T-cell (primary cell): ENCODE data around the gene HES7. TPM values are rescaled to one million over a fixed set of nuclear protein-coding genes. Genes with fewer than 3 reads are reported as not detected.

Experiments
- ATAC-seq, 4 experiments: fragments of 200-7000 bp in 3 of 4; fragments of 150-1000 bp in 1 of 4; cut with Tn5 transposase; replicated peaks in 1 of 4; 1 replicate in 3 of 4; 2 replicates in 1 of 4; pipeline ENCODE4 v1.10.0; 2021; ENCODE audit warnings: moderate library complexity in 3 of 4, mild to moderate bottlenecking in 2 of 4, moderate number of reproducible peaks in 1 of 4
- CTCF ChIA-PET, 2 donors: fragments of 300-600 bp; sonication (Branson Sonifier 250); formaldehyde crosslinking; loops; one replicate each; lab custom pipeline; 2022; ENCODE audit warnings: antibody characterized with exemption in 2 of 2; lab: Charles Lee
- POLR2A ChIA-PET, 2 donors: fragments of 300-600 bp; sonication (Branson Sonifier 250); formaldehyde crosslinking; loops; one replicate each; lab custom pipeline; 2022; ENCODE audit warnings: antibody characterized with exemption in 2 of 2; lab: Charles Lee
- DNase-seq, 35 experiments: peaks; one replicate each; pipeline versions ENCODE4 v3.0.0 to v3.0.0-alpha.2; 2013 to 2023
- H3K27ac ChIP-seq: one replicate; pipeline ENCODE4 v1.5.1; 2013; ENCODE audit warnings: low read length
- H3K27me3 ChIP-seq, 2 experiments: replicated peaks in 1 of 2; 1 replicate in 1 of 2; 2 replicates in 1 of 2; pipeline versions ENCODE4 v1.6.1 to v1.7.0; 2013; ENCODE audit warnings: low read length in 1 of 2, mixed read lengths in 1 of 2; ENCODE audit not compliant: control insufficient read depth in 2 of 2, insufficient read depth in 2 of 2; ENCODE audit errors: extremely low read depth in 1 of 2
- H3K36me3 ChIP-seq, 2 donors: 1 replicate in 1 of 2; 2 replicates in 1 of 2; pipeline versions ENCODE4 v1.6.1 to v1.7.0; 2013; ENCODE audit warnings: low read length in 1 of 2; ENCODE audit not compliant: control insufficient read depth in 2 of 2, insufficient read depth in 1 of 2; ENCODE audit errors: extremely low read depth in 1 of 2
- H3K4me1 ChIP-seq, 2 experiments: 1 replicate in 1 of 2; 2 replicates in 1 of 2; pipeline versions ENCODE4 v1.6.1 to v1.7.0; 2013; ENCODE audit warnings: low read length in 2 of 2, mixed read lengths in 1 of 2; ENCODE audit not compliant: insufficient read depth in 2 of 2, control insufficient read depth in 1 of 2; ENCODE audit errors: extremely low read depth in 1 of 2
- H3K4me3 ChIP-seq, 2 donors: 1 replicate in 1 of 2; 2 replicates in 1 of 2; pipeline versions ENCODE4 v1.5.1 to v1.7.0; 2013; ENCODE audit warnings: mild to moderate bottlenecking in 2 of 2, low read length in 1 of 2, moderate library complexity in 1 of 2; ENCODE audit not compliant: control insufficient read depth in 1 of 2; ENCODE audit errors: extremely low read depth in 1 of 2
- H3K9me3 ChIP-seq: 2 replicates; pipeline ENCODE4 v1.7.0; 2013
- H3K27ac Mint-ChIP-seq, 2 donors: one replicate each; pipeline ENCODE4 v1.8.0; 2020 to 2021; ENCODE audit warnings: mild to moderate bottlenecking in 2 of 2, mixed read lengths in 2 of 2
- H3K27me3 Mint-ChIP-seq, 2 donors: one replicate each; pipeline ENCODE4 v1.8.0; 2021 to 2022; ENCODE audit warnings: mixed read lengths in 2 of 2
- H3K36me3 Mint-ChIP-seq: one replicate; pipeline ENCODE4 v1.8.0; 2021; ENCODE audit warnings: mixed read lengths
- H3K4me1 Mint-ChIP-seq, 3 donors: one replicate each; pipeline ENCODE4 v1.8.0; 2020 to 2022; ENCODE audit warnings: mixed read lengths in 3 of 3, mild to moderate bottlenecking in 1 of 3
- H3K4me3 Mint-ChIP-seq, 3 donors: one replicate each; pipeline ENCODE4 v1.8.0; 2020 to 2022; ENCODE audit warnings: mild to moderate bottlenecking in 3 of 3, mixed read lengths in 3 of 3, moderate library complexity in 3 of 3
- H3K9me3 Mint-ChIP-seq, 3 donors: one replicate each; pipeline ENCODE4 v1.8.0; 2020 to 2022; ENCODE audit warnings: mixed read lengths in 3 of 3
- WGBS: methylation state at CpG from one replicate; pipeline ENCODE4 v1.1.5; 2013; ENCODE audit warnings: missing lambda C conversion rate; ENCODE audit not compliant: insufficient coverage; 5-methylcytosine and 5-hydroxymethylcytosine counted together
- total RNA-seq, 35 experiments: library from RNA in 6 of 35; stranded (reverse) in 6 of 35; fragments of 120-200 nt in 1 of 35; gene quantifications; one replicate each; pipeline versions ENCODE4 v1.2.1 to v1.2.4 and lab custom pipeline; 2013 to 2026

The HES7 gene
- total RNA-seq, 5 donors from 2014 or later (not counting 1 experiment from before 2014, with no cell fraction given), result 0.16 to 1.6 (median 0.23) TPM; not detected in 2

DNA sequence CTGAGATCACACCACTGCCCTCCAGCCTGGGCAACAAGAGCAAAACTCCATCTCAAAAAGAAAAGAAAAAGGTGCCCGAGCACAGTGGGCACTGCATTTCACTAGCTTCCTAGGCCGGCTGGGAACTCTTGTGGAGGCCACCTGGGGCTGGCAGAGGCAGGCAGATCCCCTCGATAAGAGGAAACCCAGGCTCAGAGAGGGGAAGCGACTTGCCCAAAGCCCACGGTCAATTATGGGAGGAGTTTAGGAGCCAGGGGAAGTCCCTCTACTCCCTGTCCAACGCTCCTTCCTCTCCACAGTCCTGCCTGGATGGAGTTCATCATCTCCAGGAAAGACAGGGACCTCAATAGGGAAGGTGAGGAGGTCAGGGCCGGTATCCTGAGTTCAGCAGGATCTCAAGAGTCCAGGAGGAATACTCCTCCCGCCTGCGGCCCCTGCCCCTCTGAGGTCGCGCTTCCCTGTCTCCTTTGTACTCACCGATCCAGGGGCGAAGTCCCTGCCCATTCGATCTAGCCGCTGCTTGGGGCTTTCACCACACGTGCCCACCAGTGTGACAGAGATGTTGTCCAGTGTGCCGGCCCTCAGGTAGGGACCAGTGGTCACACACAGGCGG lies 6.4 kb downstream of the HES7 start:
- CTCF ChIA-PET, result interaction anchor here in 1 of 2 donors (0.6 to 0.9 kb wide), 2 partner anchors 43 to 518 kb away, joined by 3 read pairs; no protein-coding TSS in a partner anchor
- H3K36me3 Mint-ChIP-seq, result no peaks in the 10 kb centered on the region
- peaks cover 41 to 47% (median 46%) of the 10 kb centered on the region in 3 donors for H3K4me1 Mint-ChIP-seq
- ATAC-seq, result no peak
- no peaks in the 10 kb centered on the region for H3K36me3 ChIP-seq
- POLR2A ChIA-PET, result no interaction called here
- H3K4me3 ChIP-seq, result peak overlapping the region; percentile 73 to 99
- WGBS, result 5% methylated on average over 12 of the region's 18 CpGs
- H3K27me3 ChIP-seq, result peaks cover 8 to 73% of the 10 kb centered on the region in 2 experiments
- peaks cover 29 to 47% of the 10 kb centered on the region in 2 experiments for H3K4me1 ChIP-seq
- H3K27ac Mint-ChIP-seq, result peak overlapping the region in 1 of 2 donors; percentile 36
- H3K27ac ChIP-seq, result no peak overlapping the region
- peak overlapping the region; percentile 88 to 91 (median 89) for H3K4me3 Mint-ChIP-seq
- no peaks in the 10 kb centered on the region for H3K9me3 Mint-ChIP-seq
- H3K9me3 ChIP-seq, result no peaks in the 10 kb centered on the region
- no peak for DNase-seq
- peaks cover 34 to 68% of the 10 kb centered on the region in 2 donors for H3K27me3 Mint-ChIP-seq

DNA sequence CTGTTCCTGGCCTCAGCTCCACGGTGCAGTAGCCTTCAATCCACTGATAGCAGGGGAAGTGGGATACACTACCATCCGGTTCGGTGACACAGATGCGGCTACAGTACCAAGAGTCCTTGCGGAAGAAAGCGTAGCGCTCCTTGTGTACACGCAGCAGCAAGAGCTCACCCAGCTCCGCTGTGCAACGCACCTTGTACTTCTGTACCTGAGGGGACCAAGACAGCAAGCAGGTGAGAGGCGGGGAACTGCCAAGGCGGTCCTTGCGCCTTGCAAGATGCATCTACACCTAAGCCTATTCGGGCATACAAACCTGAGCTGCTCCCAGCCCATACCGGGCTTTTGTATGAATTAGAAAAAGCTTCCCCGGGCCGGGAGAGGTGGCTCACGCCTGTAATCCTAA lies 7.1 kb downstream of the HES7 start:
- H3K9me3 ChIP-seq, result no peaks in the 10 kb centered on the region
- Mint-ChIP-seq H3K9me3 (no peaks in the 10 kb centered on the region), H3K27me3 (peaks cover 34 to 69% of the 10 kb centered on the region in 2 donors), H3K27ac (no peak overlapping the region), H3K4me3 (peak overlapping the region in 2 of 3 donors; percentile 10 to 91), H3K4me1 (peaks cover 39 to 44% (median 42%) of the 10 kb centered on the region in 3 donors), H3K36me3 (no peaks in the 10 kb centered on the region)
- H3K4me3 ChIP-seq, result no peak overlapping the region
- H3K36me3 ChIP-seq, result no peaks in the 10 kb centered on the region
- no peak for DNase-seq
- ChIA-PET POLR2A (no interaction called here), CTCF (interaction anchor here in 1 of 2 donors (0.6 to 0.9 kb wide), 2 partner anchors 42 to 519 kb away, joined by 3 read pairs; no protein-coding TSS in a partner anchor)
- no peak overlapping the region for H3K27ac ChIP-seq
- ATAC-seq, result no peak
- H3K4me1 ChIP-seq, result peaks cover 25 to 40% of the 10 kb centered on the region in 2 experiments
- 65% methylated on average over 11 of the region's 18 CpGs for WGBS
- H3K27me3 ChIP-seq, result peaks cover 8 to 73% of the 10 kb centered on the region in 2 experiments

DNA sequence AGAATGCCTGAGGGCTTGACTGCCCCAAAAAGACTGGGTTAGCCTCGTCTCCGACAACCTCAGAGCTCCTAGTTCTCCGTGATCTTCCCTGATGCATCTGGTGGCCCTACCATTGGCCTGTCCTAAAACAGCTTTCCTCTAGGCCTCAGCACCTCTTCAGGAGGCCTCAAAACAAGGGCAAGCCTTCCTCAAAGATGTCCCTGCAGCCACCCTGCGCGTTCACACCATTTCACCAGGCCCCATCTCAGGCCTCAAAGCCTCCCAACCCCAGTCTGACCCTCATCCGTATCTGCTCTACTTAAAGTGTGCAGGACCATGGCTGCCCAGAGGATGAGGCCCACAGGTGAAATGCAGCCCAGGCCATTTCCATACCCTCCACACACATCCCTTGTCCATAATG lies 13.0 kb downstream of the HES7 start:
- Mint-ChIP-seq H3K27me3 (peaks cover 23 to 38% of the 10 kb centered on the region in 2 donors), H3K4me3 (peak overlapping the region in 2 of 3 donors; percentile 16 to 47), H3K36me3 (no peaks in the 10 kb centered on the region), H3K9me3 (no peaks in the 10 kb centered on the region), H3K27ac (no peak overlapping the region), H3K4me1 (peaks cover 0 to 4% (median 4%) of the 10 kb centered on the region in 3 donors)
- ChIA-PET CTCF (interaction anchor here (0.6 to 2.4 kb wide), 15 partner anchors 8 to 789 kb away, joined by 3 to 14 read pairs (median 5); no protein-coding TSS in a partner anchor), POLR2A (interaction anchor here (0.6 to 0.9 kb wide), 2 partner anchors 31 to 436 kb away, joined by 3 to 5 read pairs; no protein-coding TSS in a partner anchor)
- Histone ChIP-seq H3K27me3 (peaks cover 8 to 70% of the 10 kb centered on the region in 2 experiments), H3K9me3 (no peaks in the 10 kb centered on the region), H3K27ac (no peak overlapping the region), H3K4me3 (no peak overlapping the region), H3K4me1 (peaks cover 0 to 10% of the 10 kb centered on the region in 2 experiments), H3K36me3 (no peaks in the 10 kb centered on the region)
- ATAC-seq (no peak), DNase-seq (no peak)
- whole genome bisulfite sequencing, result 96% methylated on average over 6 of the region's 6 CpGs

DNA sequence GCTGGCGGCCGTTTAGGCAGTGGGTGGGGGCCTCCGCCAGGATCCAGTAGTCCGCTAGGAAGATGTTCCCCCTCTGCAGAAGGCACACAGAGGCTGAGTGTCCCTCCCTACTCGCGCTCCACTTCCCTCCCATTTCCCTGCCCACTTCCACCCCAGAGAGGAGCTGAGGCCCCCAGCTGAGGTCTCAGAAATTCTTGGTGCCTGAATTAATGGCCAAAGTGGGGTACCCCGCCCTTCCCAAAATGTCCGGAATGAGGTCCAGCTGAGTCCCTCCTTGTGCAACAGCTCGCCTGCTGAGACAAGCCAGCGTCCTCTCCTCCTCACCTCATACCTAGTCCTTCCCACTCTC lies 13.5 kb downstream of the HES7 start:
- peak overlapping the region in 1 of 2 donors; percentile 46 for H3K4me3 ChIP-seq
- H3K4me1 ChIP-seq, result peaks cover 0 to 10% of the 10 kb centered on the region in 2 experiments
- no peaks in the 10 kb centered on the region for H3K9me3 ChIP-seq
- ATAC-seq (no peak), DNase-seq (no peak)
- POLR2A ChIA-PET, result interaction anchor here (0.6 to 0.9 kb wide), 2 partner anchors 31 to 435 kb away, joined by 3 to 5 read pairs; no protein-coding TSS in a partner anchor
- CTCF ChIA-PET, result interaction anchor here (0.6 to 2.4 kb wide), 18 partner anchors 9 to 789 kb away, joined by 3 to 14 read pairs (median 5); no protein-coding TSS in a partner anchor
- peaks cover 20 to 34% of the 10 kb centered on the region in 2 donors for H3K27me3 Mint-ChIP-seq
- no peak overlapping the region for H3K27ac ChIP-seq
- peaks cover 5 to 66% of the 10 kb centered on the region in 2 experiments for H3K27me3 ChIP-seq
- no peaks in the 10 kb centered on the region for H3K9me3 Mint-ChIP-seq
- 36% methylated on average over 4 of the region's 10 CpGs for WGBS
- no peaks in the 10 kb centered on the region for H3K36me3 ChIP-seq
- H3K4me1 Mint-ChIP-seq, result peaks cover 0 to 4% (median 4%) of the 10 kb centered on the region in 3 donors
- no peaks in the 10 kb centered on the region for H3K36me3 Mint-ChIP-seq
- peak overlapping the region in 2 of 3 donors; percentile 47 to 60 for H3K4me3 Mint-ChIP-seq
- no peak overlapping the region for H3K27ac Mint-ChIP-seq

DNA sequence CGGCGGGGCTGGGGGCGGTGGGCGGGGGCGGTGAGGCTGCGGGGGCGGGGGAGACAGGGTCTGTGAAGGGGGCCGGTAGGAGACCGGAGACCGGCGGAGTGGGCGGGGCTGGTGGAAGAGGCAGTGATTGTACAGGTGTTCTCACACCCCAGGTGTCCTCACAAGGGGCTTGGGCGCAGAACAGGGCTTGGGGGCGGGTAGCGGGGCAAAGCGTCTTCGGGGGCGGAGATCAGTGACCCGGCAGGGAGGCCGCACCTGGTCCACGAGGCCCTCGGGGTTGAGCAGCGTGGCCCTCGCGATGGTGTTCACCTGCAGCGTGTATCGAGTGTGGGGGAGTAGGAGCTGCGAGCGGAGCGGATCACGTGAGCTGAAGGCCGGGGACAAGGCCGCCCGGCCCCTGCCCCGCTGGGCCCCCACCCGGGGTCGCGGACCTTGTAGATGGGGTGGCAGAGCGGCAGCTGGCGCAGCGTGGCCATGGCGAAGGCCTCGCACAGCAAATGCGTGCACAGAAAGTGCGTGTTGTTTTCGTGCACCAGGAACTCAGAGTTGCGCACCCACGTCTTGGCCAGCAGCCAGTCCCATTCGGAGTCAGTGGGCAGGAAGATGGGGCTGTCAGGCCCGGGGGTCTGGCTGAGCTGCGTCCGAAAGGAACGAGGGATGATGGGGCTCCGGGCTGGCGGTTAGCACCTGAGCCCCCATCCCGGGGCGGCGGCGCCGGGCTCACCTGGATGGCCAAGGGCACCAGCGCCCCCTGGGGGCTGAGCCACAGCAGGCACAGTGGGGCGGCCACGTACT lies 14.0 kb downstream of the HES7 start:
- peak overlapping the region; percentile 60 to 73 (median 68) for H3K4me3 Mint-ChIP-seq
- no peaks in the 10 kb centered on the region for H3K36me3 Mint-ChIP-seq
- H3K9me3 ChIP-seq, result no peaks in the 10 kb centered on the region
- peaks cover 0 to 10% of the 10 kb centered on the region in 2 experiments for H3K4me1 ChIP-seq
- H3K4me1 Mint-ChIP-seq, result peaks cover 0 to 4% (median 4%) of the 10 kb centered on the region in 3 donors
- no peak overlapping the region for H3K27ac ChIP-seq
- no peak overlapping the region for H3K27ac Mint-ChIP-seq
- peak; percentile 60 to 90 (median 77) for DNase-seq
- WGBS, result 18% methylated on average over 54 of the region's 63 CpGs
- peaks cover 14 to 29% of the 10 kb centered on the region in 2 donors for H3K27me3 Mint-ChIP-seq
- H3K36me3 ChIP-seq, result no peaks in the 10 kb centered on the region
- H3K9me3 Mint-ChIP-seq, result no peaks in the 10 kb centered on the region
- peak; percentile 95 to 98 (median 98) for ATAC-seq
- peaks cover 0 to 63% of the 10 kb centered on the region in 2 experiments for H3K27me3 ChIP-seq
- CTCF ChIA-PET, result interaction anchor here (0.7 to 2.4 kb wide), 14 partner anchors 10 to 138 kb away, joined by 3 to 14 read pairs (median 6); no protein-coding TSS in a partner anchor
- POLR2A ChIA-PET, result interaction anchor here in 1 of 2 donors (0.9 kb wide), 1 partner anchor 30 kb away, joined by 3 read pairs; no protein-coding TSS in a partner anchor
- peak overlapping the region; percentile 46 to 59 for H3K4me3 ChIP-seq
